T47D (cell line): ENCODE data around the gene DTNB.

Source experiments
- DNase-seq, 2 experiments: peaks; one replicate each; pipeline versions ENCODE4 v3.0.0 to v3.0.0-alpha.2; 2011 to 2012; ENCODE audit warnings: low read depth in 1 of 2, low spot score in 1 of 2
- JUND ChIP-seq: IDR thresholded peaks from 2 replicates; pipeline ENCODE4 v1.6.1; 2012; ENCODE audit warnings: low read depth
- in situ Hi-C: cut with HindIII; loops from 2 replicates; pipeline ENCODE4 v1.10.0; 2016; ENCODE audit warnings: low sequenced_read_pairs, low pct_unique_long_range_greater_than_20kb

The DTNB gene

GRCh38 chr2:25340181-25340921 is 333.0 kb downstream of the DTNB start:
- in situ Hi-C loops = no loop called here
- no peak for TF ChIP-seq JUND
- DNase-seq = no peak

- DNase-seq = no peak
- in situ Hi-C loops = no loop called here
- no peak for TF ChIP-seq JUND
Measured at GRCh38 chr2:25339791-25340180, 333.6 kb downstream of the DTNB start.

- DNase-seq = no peak
- in situ Hi-C loops = no loop called here
- TF ChIP-seq JUND = no peak
Measured at GRCh38 chr2:25339211-25339674, 334.1 kb downstream of the DTNB start.

GRCh38 chr2:25338401-25338800 is 335.0 kb downstream of the DTNB start:
- DNase-seq = no peak
- in situ Hi-C loops = no loop called here
- TF ChIP-seq JUND = no peak

GRCh38 chr2:25337891-25338290 is 335.5 kb downstream of the DTNB start:
- TF ChIP-seq JUND = no peak
- DNase-seq = no peak
- in situ Hi-C loops = no loop called here

- no peak for DNase-seq
- in situ Hi-C loops = no loop called here
Measured at GRCh38 chr2:25337276-25337675, 336.1 kb downstream of the DTNB start.

GRCh38 chr2:25336383-25336841 is 337.0 kb downstream of the DTNB start:
- in situ Hi-C loops = no loop called here
- no peak for DNase-seq
- TF ChIP-seq JUND = no peak

More at GRCh38 chr2:25337276-25337675, 336.1 kb downstream of the DTNB start:
- no peak for TF ChIP-seq JUND

- in situ Hi-C loops = no loop called here
- no peak for TF ChIP-seq JUND
- DNase-seq = no peak
Measured at GRCh38 chr2:25335971-25336370, 337.4 kb downstream of the DTNB start.

- in situ Hi-C loops = no loop called here
- no peak for TF ChIP-seq JUND
- DNase-seq = no peak
Measured at GRCh38 chr2:25335204-25335603, 338.2 kb downstream of the DTNB start.

- in situ Hi-C loops = no loop called here
- DNase-seq = no peak
- no peak for TF ChIP-seq JUND
Measured at GRCh38 chr2:25334482-25334881, 338.9 kb downstream of the DTNB start.

GRCh38 chr2:25333981-25334380 is 339.4 kb downstream of the DTNB start:
- DNase-seq = no peak
- in situ Hi-C loops = no loop called here
- TF ChIP-seq JUND = no peak

GRCh38 chr2:25332571-25332970 is 340.8 kb downstream of the DTNB start:
- TF ChIP-seq JUND = no peak
- no peak for DNase-seq
- in situ Hi-C loops = no loop called here

- in situ Hi-C loops = no loop called here
- DNase-seq = no peak
- TF ChIP-seq JUND = no peak
Measured at GRCh38 chr2:25331686-25332365, 341.6 kb downstream of the DTNB start.
